Measurements from ENCODE around the gene FOXP1.

The FOXP1 gene

DNA sequence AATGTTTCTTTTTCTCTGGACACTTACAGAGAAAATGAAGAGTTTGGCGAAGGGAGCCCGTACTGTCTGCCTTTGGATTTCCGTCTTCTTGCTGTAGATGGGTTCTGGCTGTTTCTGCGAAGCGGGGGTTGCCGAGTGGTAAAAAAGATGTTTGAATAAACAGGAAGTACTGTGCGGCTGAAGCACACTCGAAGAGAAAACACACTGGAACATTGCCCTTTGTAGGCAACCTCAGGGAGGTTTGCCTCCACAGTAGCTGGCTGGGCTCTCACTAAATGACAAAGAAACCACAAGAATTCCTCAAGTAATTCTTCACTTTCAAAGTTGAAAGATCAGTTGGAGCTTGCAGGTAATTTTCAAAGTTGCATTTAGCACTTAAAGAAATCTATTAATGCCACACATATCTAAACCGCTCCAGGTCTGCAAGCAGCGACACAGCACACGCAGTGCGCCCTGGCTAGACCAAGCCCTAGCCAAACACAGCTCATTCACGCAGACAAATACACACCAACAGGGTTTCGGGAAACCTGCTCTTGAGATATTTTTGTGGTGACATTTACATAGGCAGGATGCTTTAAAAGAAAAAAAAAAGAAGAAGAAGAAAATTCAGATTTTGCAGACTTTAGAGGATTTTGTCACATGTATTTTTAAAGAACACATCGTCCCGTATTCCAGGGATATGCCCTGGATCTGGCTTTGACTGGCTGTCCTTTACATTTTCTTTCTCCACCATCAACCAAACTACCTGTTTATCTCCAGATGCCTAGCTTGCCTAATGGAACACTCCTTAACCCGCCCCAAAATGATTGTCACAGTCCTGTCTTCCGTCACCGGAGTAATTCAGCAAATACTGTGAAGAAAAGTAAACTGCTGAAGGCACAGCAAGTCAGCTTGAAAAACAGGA is 452.8 kb downstream of the FOXP1 start:
- DNase-seq (ENCODE audit: low read depth, low spot score) = peak; percentile 90
- in situ Hi-C loops (cut with HindIII; ENCODE audit: low sequenced_read_pairs) = no loop called here
- H3K4me3 ChIP-seq (ENCODE audit: low read depth, low read length) = peak overlapping the region; percentile 62
- TF ChIP-seq, protein P1, sequence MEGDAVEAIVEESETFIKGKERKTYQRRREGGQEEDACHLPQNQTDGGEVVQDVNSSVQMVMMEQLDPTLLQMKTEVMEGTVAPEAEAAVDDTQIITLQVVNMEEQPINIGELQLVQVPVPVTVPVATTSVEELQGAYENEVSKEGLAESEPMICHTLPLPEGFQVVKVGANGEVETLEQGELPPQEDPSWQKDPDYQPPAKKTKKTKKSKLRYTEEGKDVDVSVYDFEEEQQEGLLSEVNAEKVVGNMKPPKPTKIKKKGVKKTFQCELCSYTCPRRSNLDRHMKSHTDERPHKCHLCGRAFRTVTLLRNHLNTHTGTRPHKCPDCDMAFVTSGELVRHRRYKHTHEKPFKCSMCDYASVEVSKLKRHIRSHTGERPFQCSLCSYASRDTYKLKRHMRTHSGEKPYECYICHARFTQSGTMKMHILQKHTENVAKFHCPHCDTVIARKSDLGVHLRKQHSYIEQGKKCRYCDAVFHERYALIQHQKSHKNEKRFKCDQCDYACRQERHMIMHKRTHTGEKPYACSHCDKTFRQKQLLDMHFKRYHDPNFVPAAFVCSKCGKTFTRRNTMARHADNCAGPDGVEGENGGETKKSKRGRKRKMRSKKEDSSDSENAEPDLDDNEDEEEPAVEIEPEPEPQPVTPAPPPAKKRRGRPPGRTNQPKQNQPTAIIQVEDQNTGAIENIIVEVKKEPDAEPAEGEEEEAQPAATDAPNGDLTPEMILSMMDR (IDR thresholded peaks at IDR 0.05; ENCODE audit: low read depth, low read length) = no peak

DNA sequence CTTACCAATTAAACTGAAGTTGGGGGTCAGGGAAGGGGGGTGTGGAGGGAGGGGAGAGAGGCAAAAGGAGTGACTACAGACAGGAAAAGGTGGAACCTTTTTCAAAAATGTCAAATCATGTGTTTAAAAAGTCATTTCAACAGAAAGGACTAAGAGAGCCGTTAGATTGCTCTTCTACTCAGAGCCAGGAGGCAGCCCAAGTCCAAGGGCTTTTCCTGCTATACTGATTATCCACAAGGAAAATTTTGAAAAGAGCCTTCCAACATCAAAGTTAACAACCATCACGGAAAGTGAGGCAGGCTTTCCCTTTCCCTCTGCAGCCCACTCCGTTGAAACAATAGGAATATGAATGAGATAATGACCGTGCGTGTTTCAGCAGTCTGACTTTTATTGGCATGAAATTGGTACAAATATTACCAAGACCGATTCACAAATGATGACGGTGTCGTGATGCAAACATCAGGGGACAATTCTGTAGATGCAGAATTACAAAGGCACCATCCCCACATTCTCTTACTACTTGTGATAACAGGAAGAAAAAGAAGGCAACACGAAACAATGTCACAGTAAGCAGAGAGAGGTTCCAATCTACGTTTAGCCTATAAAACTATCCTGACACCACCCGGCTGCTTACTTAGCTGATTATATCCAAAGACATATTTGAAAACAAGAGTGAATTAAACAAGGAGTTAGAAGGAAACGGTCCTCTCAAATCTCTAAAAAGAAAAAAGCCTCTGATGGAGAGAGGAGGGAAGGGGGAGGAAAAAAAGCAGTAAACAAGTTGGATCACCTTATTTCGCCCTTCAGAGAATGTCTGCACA is 453.7 kb downstream of the FOXP1 start:
- in situ Hi-C loops (cut with HindIII; ENCODE audit: low sequenced_read_pairs) = no loop called here
- TF ChIP-seq, protein P1 (IDR thresholded peaks at IDR 0.05; ENCODE audit: low read depth, low read length) = no peak
- peak overlapping the region; percentile 62 for H3K4me3 ChIP-seq (ENCODE audit: low read depth, low read length)
- peak; percentile 65 for DNase-seq (ENCODE audit: low read depth, low spot score)

DNA sequence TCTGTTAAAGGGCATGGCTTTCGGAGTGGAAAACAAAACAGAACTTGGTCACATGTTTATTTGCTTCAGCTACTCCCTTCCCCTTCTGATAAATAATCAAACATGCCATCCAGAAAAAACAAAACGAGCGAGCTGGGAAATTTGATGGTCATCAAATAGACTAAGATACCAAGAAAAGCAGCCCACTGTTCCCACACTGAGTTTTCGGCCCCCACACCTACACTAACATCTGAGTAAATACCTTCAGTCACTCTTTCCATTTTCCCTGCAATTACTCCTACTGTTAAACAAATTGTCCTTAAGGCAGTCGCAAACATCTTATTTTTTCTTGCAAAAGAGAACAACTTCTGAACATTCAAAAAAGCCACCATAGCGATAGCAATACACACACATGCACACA is 454.6 kb downstream of the FOXP1 start:
- H3K4me3 ChIP-seq (ENCODE audit: low read depth, low read length) = peak overlapping the region; percentile 62
- in situ Hi-C loops (cut with HindIII; ENCODE audit: low sequenced_read_pairs) = no loop called here
- no peak for DNase-seq (ENCODE audit: low read depth, low spot score)
- TF ChIP-seq, protein P1 (IDR thresholded peaks at IDR 0.05; ENCODE audit: low read depth, low read length) = no peak

DNA sequence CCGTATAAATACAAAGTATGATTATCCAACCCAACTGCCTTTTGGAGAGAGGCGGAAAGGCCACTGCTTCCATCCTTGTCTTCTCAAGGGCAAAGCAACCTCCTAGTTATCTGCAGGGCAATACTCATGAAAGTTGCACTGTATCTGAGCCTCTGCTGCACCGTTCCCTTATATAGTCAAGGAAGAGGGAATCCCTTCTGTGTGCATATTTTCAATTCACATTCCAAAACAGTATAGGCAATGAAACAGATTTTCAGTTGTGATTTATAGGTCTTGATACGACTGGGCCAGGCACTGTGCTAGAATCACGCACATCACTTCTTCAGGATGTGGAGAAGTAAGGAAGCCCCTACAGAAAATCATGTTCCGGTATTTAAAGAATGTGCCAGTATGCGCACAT is 455.7 kb downstream of the FOXP1 start:
- peak; percentile 28 for DNase-seq (ENCODE audit: low read depth, low spot score)
- H3K4me3 ChIP-seq (ENCODE audit: low read depth, low read length) = no peak overlapping the region
- in situ Hi-C loops (cut with HindIII; ENCODE audit: low sequenced_read_pairs) = no loop called here
- TF ChIP-seq, protein P1 (IDR thresholded peaks at IDR 0.05; ENCODE audit: low read depth, low read length) = no peak

DNA sequence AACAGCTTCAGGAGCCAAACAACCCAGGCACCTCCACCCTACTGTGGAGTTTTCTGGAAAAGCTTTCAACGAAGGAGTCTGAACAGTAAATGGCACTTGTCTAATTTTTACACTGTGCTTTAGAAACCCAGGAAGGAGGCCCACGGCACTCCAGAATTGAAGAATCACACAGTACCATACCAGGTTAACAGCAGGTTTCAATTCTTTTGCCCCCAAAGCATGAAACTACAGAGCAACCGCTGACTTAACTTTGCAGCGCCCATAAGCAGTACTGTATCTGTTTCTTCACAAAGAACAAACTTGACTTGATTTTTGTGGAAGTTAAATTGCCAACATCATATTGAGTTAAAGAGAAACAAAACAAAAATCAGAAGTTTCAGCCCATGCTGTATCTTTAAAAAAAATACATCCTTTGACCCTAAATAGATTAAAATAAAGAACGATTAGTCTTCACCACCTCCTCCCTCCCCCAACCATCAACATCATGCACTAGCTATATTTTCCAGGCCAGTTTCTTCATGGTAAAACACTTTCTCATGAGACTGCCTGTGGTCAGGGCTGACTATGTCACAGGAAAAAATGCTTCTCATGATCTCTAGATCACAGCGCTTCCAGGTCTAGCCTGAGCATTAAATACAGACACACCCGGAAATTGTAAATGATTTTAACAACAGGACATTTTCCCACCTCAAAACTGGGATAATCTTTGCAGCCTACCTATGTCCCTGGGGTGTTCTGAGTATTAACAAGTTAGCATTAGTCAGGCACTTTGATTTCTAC is 456.3 kb downstream of the FOXP1 start:
- H3K4me3 ChIP-seq (ENCODE audit: low read depth, low read length) = no peak overlapping the region
- TF ChIP-seq, protein P1 (IDR thresholded peaks at IDR 0.05; ENCODE audit: low read depth, low read length) = no peak
- in situ Hi-C loops (cut with HindIII; ENCODE audit: low sequenced_read_pairs) = no loop called here
- peak; percentile 85 for DNase-seq (ENCODE audit: low read depth, low spot score)

DNA sequence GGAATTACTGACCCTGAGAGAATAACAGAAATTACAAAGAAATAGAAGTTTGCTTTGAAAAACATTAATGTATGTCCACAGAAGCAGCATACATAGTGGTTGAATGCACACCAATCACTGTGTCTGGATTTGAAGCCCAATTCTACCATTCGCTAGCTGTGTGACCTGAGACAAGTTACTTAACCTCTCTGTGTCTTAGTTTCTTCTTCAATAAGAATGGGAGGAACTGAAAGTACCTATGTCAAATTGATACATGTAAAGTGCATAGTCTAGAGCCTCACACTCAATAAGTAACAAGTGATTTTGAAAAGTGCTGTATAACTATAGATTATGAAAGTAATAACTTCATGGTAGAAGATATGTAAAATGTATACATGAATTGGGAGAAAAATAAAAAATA is 457.8 kb downstream of the FOXP1 start:
- TF ChIP-seq, protein P1 (IDR thresholded peaks at IDR 0.05; ENCODE audit: low read depth, low read length) = no peak
- no peak overlapping the region for H3K4me3 ChIP-seq (ENCODE audit: low read depth, low read length)
- no peak for DNase-seq (ENCODE audit: low read depth, low spot score)
- in situ Hi-C loops (cut with HindIII; ENCODE audit: low sequenced_read_pairs) = no loop called here

All from astrocyte of the spinal cord (primary cell).